Gastrocnemius medialis (tissue), 4 donors: Measurements from ENCODE around the gene CSE1L.

Experiments used
- CTCF ChIP-seq, 5 experiments: fragments of 450-650 bp in 3 of 5; fragments of 200-600 bp in 2 of 5; sonication (generic) in 2 of 5; IDR thresholded peaks in 4 of 5; conservative IDR thresholded peaks in 1 of 5; 1 replicate in 4 of 5; 2 replicates in 1 of 5; pipeline ENCODE4 v1.5.1; 2016 to 2019; ENCODE audit warnings: antibody characterized with exemption in 5 of 5, mild to moderate bottlenecking in 3 of 5, moderate library complexity in 3 of 5
- POLR2A ChIP-seq, 2 donors: fragments of 450-650 bp; IDR thresholded peaks; one replicate each; pipeline ENCODE4 v1.6.1; 2017; ENCODE audit warnings: antibody characterized with exemption in 2 of 2, mild to moderate bottlenecking in 2 of 2, moderate library complexity in 2 of 2

GRCh38 chr20:49138431-49138830 lies 92.3 kb downstream of the CSE1L start:
- no peak for TF ChIP-seq CTCF (IDR thresholded peaks at IDR 0.05 in 4 of 5, conservative IDR thresholded peaks at IDR 0.05 in 1 of 5)
- no peak for TF ChIP-seq POLR2A (IDR thresholded peaks at IDR 0.05)
